AG20443 (cell line): Measurements from ENCODE around the gene MUL1.

ENCODE experiments used
- DNase-seq: peaks from one replicate; pipeline ENCODE4 v3.0.0; 2012; ENCODE audit warnings: low spot score, mixed read lengths

The MUL1 gene

DNA sequence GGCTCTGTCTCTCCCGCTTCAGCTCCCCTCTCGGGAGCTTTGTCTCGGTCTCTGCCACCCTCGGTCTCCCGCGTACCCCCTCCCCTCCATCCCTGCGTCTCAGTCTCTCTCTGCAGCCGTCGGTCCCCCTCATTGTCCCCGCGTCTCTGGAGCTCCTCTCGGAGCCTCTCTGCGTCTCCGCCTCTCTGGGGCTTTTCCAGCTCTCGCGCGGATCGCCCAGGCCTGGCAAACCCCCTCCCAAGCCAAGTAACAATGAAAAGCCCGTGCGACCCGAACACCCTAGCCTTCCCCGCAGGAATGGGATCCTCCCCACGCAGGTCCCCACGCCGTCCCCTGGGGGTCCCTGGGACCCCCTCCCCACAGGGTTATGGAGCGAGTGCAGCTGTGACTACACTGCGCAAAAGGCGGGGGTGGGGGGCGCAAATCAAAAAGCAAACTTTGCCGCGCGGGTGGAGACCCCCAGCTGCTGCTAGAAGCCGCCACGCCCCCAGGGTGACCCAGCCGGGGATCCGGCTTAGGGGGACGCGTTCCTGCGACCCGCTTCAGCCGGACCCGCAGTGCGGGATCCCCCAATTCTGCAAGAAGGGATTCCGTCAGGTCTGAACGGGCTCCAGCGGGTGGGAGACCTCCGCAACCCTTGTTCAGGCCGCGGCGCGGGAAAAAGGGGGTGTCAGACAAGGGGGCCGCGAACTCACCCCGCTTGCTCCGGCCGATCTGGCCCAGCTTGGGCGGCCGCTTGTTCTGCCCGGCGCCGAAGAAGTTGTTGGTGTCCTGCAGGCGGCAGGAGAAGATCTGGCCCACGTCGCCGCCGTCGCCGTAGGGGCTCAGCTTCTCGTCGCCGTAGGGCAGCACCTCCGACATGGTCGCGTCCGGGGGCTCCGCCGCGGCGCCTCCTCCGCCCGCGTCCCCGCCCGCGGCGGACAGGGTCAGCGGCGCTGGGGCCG lies 23.2 kb downstream of the MUL1 start:
- no peak for DNase-seq

- DNase-seq: peak; percentile 33
These were observed 24.0 kb downstream of the MUL1 start for GRCh38 chr1:20483833-20484518.

DNA sequence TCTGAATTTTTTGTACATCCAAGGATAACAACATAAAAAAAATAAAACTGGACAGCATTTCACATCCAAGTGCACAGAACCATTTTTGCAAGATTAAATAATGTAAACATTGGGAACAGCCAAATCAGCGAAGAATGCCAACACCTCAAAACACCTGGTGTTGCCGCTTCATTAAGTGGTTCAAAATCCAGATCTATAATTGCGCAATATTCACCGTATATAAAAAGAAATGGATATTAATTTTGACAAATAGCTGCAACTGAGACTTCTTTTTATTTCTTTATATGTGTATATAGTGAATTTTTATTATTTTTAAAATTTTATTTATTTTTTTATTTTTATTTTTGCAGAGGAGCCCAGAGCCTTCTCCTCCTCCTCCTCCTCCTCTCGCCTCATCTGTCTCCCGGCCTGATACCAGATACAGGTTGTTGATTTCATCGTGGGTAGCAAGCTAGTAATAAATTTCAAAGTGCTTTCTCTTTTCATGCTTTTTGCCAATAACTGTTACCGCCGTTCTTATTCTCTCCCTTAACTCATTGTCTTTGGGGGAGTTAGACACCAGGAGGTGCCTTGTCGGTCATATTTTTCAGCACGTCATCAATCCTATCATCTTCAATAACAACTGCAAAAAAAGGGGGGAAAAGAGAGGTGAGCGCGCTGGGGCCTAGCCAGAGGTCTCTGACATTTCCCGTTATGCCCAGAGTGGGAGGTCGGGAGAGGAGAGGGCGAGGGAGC lies 24.7 kb downstream of the MUL1 start:
- no peak for DNase-seq

DNA sequence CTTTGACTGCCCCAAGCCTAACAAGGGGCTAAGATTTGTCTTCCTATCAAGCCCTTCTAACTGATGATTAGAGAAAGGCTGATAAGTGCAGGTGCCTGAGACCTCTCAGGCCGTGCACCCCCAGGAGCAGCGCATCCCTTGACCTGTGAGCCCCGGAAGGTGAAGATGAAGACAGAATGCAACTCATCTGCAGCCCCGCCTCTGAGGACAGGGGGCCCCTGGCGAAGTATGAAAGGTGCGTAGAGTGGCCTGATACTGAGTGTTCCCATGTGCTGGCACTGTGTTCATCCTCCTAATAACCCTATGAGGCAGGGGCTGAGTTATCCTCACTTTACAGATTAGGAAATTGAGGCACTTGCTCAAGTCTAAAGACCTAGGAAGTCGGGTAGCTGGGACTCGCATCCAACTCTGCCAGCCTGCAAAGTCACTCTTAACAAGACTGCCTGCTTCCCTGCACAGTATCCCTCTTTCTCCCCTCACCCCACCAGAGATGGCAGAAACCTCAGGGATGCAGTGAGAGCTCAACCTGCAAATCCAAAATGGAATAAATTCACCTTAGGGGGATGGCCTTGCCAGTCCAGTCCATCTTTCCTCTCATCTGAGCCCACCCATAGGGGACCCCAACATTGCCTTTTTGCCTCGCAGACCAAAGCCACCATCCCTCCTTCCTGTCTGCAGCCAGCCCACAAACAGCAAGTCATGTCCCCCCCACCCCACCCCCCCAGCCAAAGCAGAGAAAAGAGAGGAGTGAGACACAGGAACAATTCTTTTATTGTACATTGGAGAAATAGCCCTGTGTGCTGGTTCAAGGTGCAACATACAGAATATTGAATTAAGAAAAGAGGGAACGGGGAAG lies 26.1 kb downstream of the MUL1 start:
- DNase-seq: no peak

GRCh38 chr1:20480951-20481617 lies 26.9 kb downstream of the MUL1 start:
- DNase-seq: no peak

- no peak for DNase-seq
These were observed 27.6 kb downstream of the MUL1 start for GRCh38 chr1:20480243-20480944.

- no peak for DNase-seq
These were observed 28.1 kb downstream of the MUL1 start for GRCh38 chr1:20479840-20480239.

DNA sequence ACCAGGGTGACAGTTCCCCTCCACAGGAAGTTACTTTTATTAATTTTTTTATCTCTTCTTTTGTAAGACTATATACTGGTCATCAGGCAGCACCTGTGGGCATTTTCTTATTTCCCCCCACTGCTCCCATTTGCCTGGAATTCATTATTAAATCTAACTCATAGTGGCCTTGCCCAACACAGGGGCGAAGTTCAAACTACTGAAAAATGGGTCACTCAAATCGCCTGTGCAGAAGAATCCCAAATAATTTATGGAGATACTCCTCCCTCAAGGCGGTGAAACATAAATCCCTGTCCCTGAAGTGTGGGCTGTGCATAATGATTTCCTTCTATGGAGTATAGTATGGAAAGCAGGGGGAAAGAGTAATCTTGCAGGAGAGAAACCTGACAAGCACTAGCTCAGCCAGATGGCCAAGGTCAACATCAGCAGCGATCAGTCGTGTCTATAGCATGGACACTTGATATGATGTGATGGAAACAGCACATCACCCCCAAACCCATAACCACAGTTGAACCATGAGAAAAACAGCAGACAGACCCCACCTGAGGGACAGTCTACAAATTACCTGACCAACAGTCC lies 29.8 kb downstream of the MUL1 start:
- no peak for DNase-seq

GRCh38 chr1:20477348-20478056 lies 30.4 kb downstream of the MUL1 start:
- DNase-seq: peak; percentile 53

GRCh38 chr1:20476265-20477038 lies 31.5 kb downstream of the MUL1 start:
- peak; percentile 51 for DNase-seq

GRCh38 chr1:20474996-20475395 lies 33.0 kb downstream of the MUL1 start:
- no peak for DNase-seq

GRCh38 chr1:20474333-20474975 lies 33.5 kb downstream of the MUL1 start:
- DNase-seq: peak; percentile 37

DNA sequence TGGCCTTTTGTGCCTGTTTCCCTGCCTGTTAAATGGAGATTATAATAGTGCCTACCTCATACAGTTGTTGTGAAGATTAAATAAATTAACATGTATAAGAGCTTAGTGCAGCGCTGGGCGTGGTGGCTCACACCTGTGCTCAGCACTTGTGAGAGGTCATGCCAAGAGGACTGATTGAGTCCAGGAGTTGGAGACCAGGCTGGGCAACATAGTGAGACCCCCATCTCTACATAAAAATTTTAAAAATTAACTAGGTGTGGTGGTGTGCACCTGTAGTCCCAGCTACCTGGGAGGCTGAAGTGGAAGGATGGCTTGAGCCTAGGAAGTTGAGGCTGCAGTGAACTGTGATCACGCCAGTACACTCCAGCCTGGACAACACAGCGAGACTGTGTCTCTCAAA lies 34.1 kb downstream of the MUL1 start:
- DNase-seq: no peak

DNA sequence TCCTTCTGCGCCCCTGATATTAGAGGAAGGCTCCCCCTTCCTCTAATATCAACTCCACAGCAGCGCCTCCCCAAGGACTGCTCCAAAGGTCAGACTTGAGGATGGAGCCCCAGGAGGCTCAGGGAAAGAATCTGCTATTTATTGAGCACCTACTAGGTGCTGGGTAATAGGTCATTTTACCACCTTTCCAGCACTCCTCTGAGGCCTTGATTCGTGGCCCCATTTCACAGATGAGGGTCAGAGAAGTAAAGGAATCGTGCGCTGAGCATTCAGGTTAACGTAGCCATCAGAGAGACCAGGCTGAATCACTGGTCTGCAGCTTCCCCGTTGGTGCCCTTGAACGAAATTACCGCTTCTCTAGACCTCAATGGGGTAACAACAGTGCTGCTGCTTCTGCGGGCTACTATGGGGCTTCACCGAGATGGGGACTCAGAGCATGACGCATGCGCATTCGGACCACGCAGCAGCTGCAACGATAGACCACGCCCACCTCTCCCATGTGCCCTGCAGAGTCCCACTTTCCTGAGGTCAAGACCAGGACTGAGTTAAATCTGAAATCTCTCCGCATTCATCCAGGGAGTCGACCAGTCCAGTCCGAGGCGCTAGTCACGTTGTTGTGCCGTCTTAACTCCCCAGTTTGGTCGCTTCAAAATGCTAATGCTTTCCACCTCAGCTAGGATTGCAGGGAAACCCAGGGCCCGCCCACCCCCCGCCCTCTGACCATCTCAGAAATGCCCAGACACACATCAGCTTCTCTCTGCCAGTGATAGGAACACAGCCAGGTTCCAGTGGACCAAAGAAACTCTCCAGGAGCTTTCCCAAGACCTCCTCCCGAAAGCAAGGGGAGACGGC lies 34.9 kb downstream of the MUL1 start:
- DNase-seq: peak; percentile 86

- DNase-seq: no peak
These were observed 35.8 kb downstream of the MUL1 start for GRCh38 chr1:20472121-20472520.

- no peak for DNase-seq
These were observed 37.8 kb downstream of the MUL1 start for GRCh38 chr1:20470194-20470593.

DNA sequence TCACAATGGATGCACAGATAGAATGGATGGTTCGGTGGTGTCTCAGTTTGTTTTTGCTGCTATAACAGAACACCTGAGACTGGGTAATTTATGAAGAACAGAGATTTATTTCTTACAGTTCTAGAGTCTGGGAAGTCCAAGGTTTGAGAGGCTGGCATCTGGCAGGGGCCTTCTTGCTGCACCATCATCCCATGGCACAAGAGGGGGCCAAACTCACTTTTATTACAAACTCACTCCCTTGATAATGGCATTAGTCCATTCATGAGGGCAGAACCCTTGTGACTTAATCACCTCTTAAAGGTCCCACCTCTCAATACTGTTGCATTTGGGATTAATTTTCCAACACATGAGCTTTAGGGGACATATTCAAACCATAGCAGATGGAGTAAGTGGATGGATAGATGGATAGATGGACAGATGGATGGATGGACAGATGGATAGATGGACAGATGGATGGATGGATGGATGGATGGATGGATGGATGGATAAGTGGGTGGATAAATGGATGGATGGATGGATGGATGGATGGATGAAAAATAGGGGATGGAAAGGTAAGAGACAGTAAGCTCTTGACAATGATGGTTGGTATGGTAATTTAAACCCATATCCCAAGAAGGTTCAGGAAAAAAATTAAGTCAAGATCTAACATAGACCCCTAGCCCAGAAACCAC lies 38.4 kb downstream of the MUL1 start:
- DNase-seq: no peak
